HG02943 (cell line): ENCODE measurements around the gene TNNC2.

Source experiments
- ATAC-seq: cut with Tn5 transposase; IDR thresholded peaks from one replicate; pipeline ENCODE4 v1.9.1; 2021; ENCODE audit warnings: mild to moderate bottlenecking, low read depth, moderate library complexity; ENCODE audit not compliant: unreplicated experiment

The TNNC2 gene

GRCh38 chr20:45788351-45788750 lies 38.8 kb downstream of the TNNC2 start:
- no peak for ATAC-seq

GRCh38 chr20:45783656-45784294 lies 43.3 kb downstream of the TNNC2 start:
- ATAC-seq: no peak

- no peak for ATAC-seq
Observed at GRCh38 chr20:45782890-45783289, 44.2 kb downstream of the TNNC2 start.

GRCh38 chr20:45781391-45781931 lies 45.7 kb downstream of the TNNC2 start:
- ATAC-seq: no peak

GRCh38 chr20:45780159-45780558 lies 47.0 kb downstream of the TNNC2 start:
- ATAC-seq: no peak

- no peak for ATAC-seq
Observed at GRCh38 chr20:45779011-45779915, 47.8 kb downstream of the TNNC2 start.

GRCh38 chr20:45776931-45777330 lies 50.2 kb downstream of the TNNC2 start:
- no peak for ATAC-seq

- ATAC-seq: no peak
Observed at GRCh38 chr20:45775411-45775810, 51.7 kb downstream of the TNNC2 start.

GRCh38 chr20:45774945-45775344 lies 52.2 kb downstream of the TNNC2 start:
- no peak for ATAC-seq
